WTC11 (cell line): Measurements from ENCODE around the gene ZRANB1. TPM values are rescaled to one million over a fixed set of nuclear protein-coding genes. Genes with fewer than 3 reads are reported as not detected.

Source experiments
- ATAC-seq: fragments of 200-7000 bp; cut with Tn5 transposase; 2 replicates; pipeline ENCODE4 v1.10.0; 2021; ENCODE audit warnings: mild to moderate bottlenecking, moderate library complexity
- CTCF ChIA-PET: fragments of 300-600 bp; sonication (Branson Sonifier 250); formaldehyde crosslinking; loops from one replicate; lab custom pipeline; 2021; ENCODE audit warnings: antibody characterized with exemption; lab: Charles Lee
- POLR2A ChIA-PET: fragments of 350-600 bp; sonication (Branson Sonifier 250); formaldehyde crosslinking; loops from one replicate; lab custom pipeline; 2021; ENCODE audit warnings: antibody characterized with exemption; lab: Charles Lee
- DNase-seq: peaks from one replicate; pipeline ENCODE4 v3.0.0; 2021; ENCODE audit warnings: low spot score
- H3K27ac Mint-ChIP-seq: 2 replicates; pipeline ENCODE4 v1.8.0; 2021; ENCODE audit warnings: mixed read lengths
- H3K27me3 Mint-ChIP-seq: 2 replicates; pipeline ENCODE4 v1.8.0; 2021; ENCODE audit warnings: low read depth, mild to moderate bottlenecking, moderate library complexity, mixed read lengths
- H3K36me3 Mint-ChIP-seq: 2 replicates; pipeline ENCODE4 v1.8.0; 2021; ENCODE audit warnings: mixed read lengths
- H3K4me1 Mint-ChIP-seq: 2 replicates; pipeline ENCODE4 v1.8.0; 2022; ENCODE audit warnings: mixed read lengths
- H3K4me3 Mint-ChIP-seq: 2 replicates; pipeline ENCODE4 v1.8.0; 2021; ENCODE audit warnings: mild to moderate bottlenecking, moderate library complexity, mixed read lengths
- H3K9me3 Mint-ChIP-seq: 2 replicates; pipeline ENCODE4 v1.8.0; 2021; ENCODE audit warnings: mixed read lengths
- ATF1 ChIP-seq: sonication (generic); formaldehyde crosslinking; IDR thresholded peaks from 2 replicates; pipeline ENCODE4 v1.8.1; 2023; ENCODE audit warnings: mild to moderate bottlenecking, moderate library complexity, missing genetic modification reagents
- ERG ChIP-seq: fragments of 250-450 bp; sonication (Bioruptor Pico); IDR thresholded peaks from 2 replicates; pipeline ENCODE4 v1.8.0; 2021; ENCODE audit warnings: mild to moderate bottlenecking
- GRHL2 ChIP-seq: fragments of 250-450 bp; sonication (Bioruptor Pico); IDR thresholded peaks from 2 replicates; pipeline ENCODE4 v1.8.0; 2022; ENCODE audit warnings: mild to moderate bottlenecking, moderate library complexity; ENCODE audit not compliant: insufficient replicate concordance, severe bottlenecking
- GTF2I ChIP-seq: fragments of 250-450 bp; sonication (Bioruptor Pico); conservative IDR thresholded peaks from 2 replicates; pipeline ENCODE4 v1.4.0; 2021; ENCODE audit warnings: mild to moderate bottlenecking
- HMGA2 ChIP-seq: fragments of 250-450 bp; sonication (Bioruptor Pico); IDR thresholded peaks from 2 replicates; pipeline ENCODE4 v1.4.0; 2021; ENCODE audit warnings: mild to moderate bottlenecking, moderate library complexity
- JUN ChIP-seq: sonication (generic); formaldehyde crosslinking; IDR thresholded peaks from 2 replicates; pipeline ENCODE4 v1.8.0; 2023; ENCODE audit warnings: mild to moderate bottlenecking, missing genetic modification reagents
- MLX ChIP-seq: sonication (generic); formaldehyde crosslinking; IDR thresholded peaks from 2 replicates; pipeline ENCODE4 v1.8.1; 2023; ENCODE audit warnings: mild to moderate bottlenecking, missing genetic modification reagents, moderate library complexity
- MXD4 ChIP-seq: fragments of 250-450 bp; sonication (Bioruptor Pico); IDR thresholded peaks from 2 replicates; pipeline ENCODE4 v1.8.0; 2021; ENCODE audit warnings: mild to moderate bottlenecking, moderate library complexity, borderline replicate concordance
- NR1H2 ChIP-seq: sonication (generic); formaldehyde crosslinking; IDR thresholded peaks from 2 replicates; pipeline ENCODE4 v1.9.0; 2021; ENCODE audit warnings: mild to moderate bottlenecking, moderate library complexity, missing genetic modification reagents
- STAT6 ChIP-seq: sonication (generic); formaldehyde crosslinking; conservative IDR thresholded peaks from 2 replicates; pipeline ENCODE4 v1.8.1; 2023; ENCODE audit warnings: mild to moderate bottlenecking, low read depth, missing genetic modification reagents, moderate library complexity
- TP53 ChIP-seq: sonication (generic); formaldehyde crosslinking; IDR thresholded peaks from 2 replicates; pipeline ENCODE4 v1.8.1; 2023; ENCODE audit warnings: mild to moderate bottlenecking, missing genetic modification reagents
- ZNF138 ChIP-seq: sonication (generic); formaldehyde crosslinking; conservative IDR thresholded peaks from 2 replicates; pipeline ENCODE4 v1.8.1; 2022; ENCODE audit warnings: mild to moderate bottlenecking, moderate library complexity, missing genetic modification reagents
- ZNF232 ChIP-seq: sonication (generic); formaldehyde crosslinking; IDR thresholded peaks from 2 replicates; pipeline ENCODE4 v1.8.0; 2022; ENCODE audit warnings: mild to moderate bottlenecking, missing genetic modification reagents
- ZNF317 ChIP-seq: sonication (generic); formaldehyde crosslinking; IDR thresholded peaks from 2 replicates; pipeline ENCODE4 v1.8.1; 2023; ENCODE audit warnings: low read depth, mild to moderate bottlenecking, moderate library complexity, missing genetic modification reagents, borderline replicate concordance
- ZSCAN18 ChIP-seq: fragments of 250-450 bp; sonication (Bioruptor Pico); IDR thresholded peaks from 2 replicates; pipeline ENCODE4 v2.1.2; 2022; ENCODE audit warnings: mild to moderate bottlenecking, moderate library complexity
- total RNA-seq: library from RNA; stranded (reverse); gene quantifications from 3 replicates; pipeline ENCODE4 v1.2.3, GENCODE V29; 2021
- TF ChIP-seq, protein P1 (sequence below): sonication (generic); formaldehyde crosslinking; IDR thresholded peaks from 2 replicates; pipeline ENCODE4 v1.8.0; 2023; ENCODE audit warnings: mild to moderate bottlenecking, missing genetic modification reagents

Gene ZRANB1
- total RNA-seq, 1 experiment from 2014 or later = 15.9 TPM

DNA sequence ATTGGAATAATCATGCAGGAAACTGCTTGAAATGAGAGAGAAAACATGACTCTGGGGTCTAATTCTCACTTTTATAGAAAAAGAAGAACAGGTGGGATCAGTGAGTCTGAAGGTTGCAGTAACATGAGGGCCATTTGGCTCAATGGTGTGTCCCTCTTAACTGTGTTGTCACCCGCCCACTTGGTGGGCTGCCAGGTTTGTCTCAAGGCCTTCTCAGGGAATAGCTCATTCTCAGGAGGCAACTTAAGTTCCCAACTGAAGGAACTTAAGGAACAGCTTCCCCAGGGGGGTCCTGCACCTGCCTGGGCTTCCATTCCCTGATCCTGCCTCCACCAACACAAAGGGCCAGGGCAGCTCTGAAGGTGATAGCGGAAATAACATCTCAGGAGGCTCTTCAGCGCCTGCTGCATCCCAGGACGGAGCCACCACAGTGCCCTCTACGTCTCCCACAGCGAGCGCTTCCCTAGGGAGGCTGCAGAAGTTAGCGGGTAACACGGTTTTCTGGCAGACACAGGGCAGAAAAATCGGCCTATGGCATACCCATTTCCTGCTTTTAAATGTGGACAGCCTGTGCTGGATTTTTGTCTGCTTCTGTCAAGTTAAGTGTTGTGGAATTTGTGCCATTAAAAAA, 88.8 kb downstream of the ZRANB1 start:
- H3K9me3 Mint-ChIP-seq = no peaks in the 10 kb centered on the region
- H3K27ac Mint-ChIP-seq = peak overlapping the region; percentile 58; the same call in 1 of the 2 replicates
- peaks cover 27% of the 10 kb centered on the region for H3K36me3 Mint-ChIP-seq
- ChIA-PET CTCF (interaction anchor here (0.7 to 1.1 kb wide), 2 partner anchors 38 to 418 kb away, joined by 3 to 6 read pairs; no protein-coding TSS in a partner anchor), POLR2A (no interaction called here)
- H3K27me3 Mint-ChIP-seq = no peaks in the 10 kb centered on the region; the same call in 1 of the 2 replicates
- no peak for ATAC-seq
- peaks cover 64% of the 10 kb centered on the region for H3K4me1 Mint-ChIP-seq
- TF ChIP-seq ZNF317 (CRISPR knock-in tag) = no peak
- TF ChIP-seq TP53 (CRISPR knock-in tag) = no peak
- no peak for TF ChIP-seq ZSCAN18 (CRISPR knock-in tag)
- no peak for TF ChIP-seq ATF1 (CRISPR knock-in tag)
- no peak for DNase-seq
- H3K4me3 Mint-ChIP-seq = no peak overlapping the region

DNA sequence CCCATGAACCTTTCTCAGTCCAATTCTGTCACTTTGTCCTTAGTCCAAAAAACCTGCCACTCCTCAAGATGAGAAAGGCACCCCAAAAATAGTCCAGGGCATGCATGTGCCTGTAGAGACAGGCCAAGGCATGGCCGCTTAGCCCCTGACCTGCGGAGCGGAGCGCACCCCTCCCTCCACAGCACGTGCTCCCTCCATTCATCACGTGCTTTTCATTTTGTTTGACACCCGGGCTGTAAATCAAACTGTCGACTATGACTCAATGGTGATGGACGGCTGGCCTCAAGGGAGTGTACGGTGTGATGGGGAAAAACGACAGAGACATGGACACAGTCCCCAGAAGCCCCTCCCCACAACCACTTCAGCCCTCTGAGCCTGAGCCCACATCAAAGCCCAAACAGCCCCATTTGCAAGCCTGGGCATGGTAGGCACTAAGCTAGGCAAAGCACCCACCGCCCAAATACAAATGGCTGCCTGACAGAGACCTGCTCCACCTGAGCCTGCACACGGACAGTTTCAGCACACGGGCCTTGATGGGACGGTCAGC, 90.6 kb downstream of the ZRANB1 start:
- CTCF ChIA-PET = no interaction called here

DNA sequence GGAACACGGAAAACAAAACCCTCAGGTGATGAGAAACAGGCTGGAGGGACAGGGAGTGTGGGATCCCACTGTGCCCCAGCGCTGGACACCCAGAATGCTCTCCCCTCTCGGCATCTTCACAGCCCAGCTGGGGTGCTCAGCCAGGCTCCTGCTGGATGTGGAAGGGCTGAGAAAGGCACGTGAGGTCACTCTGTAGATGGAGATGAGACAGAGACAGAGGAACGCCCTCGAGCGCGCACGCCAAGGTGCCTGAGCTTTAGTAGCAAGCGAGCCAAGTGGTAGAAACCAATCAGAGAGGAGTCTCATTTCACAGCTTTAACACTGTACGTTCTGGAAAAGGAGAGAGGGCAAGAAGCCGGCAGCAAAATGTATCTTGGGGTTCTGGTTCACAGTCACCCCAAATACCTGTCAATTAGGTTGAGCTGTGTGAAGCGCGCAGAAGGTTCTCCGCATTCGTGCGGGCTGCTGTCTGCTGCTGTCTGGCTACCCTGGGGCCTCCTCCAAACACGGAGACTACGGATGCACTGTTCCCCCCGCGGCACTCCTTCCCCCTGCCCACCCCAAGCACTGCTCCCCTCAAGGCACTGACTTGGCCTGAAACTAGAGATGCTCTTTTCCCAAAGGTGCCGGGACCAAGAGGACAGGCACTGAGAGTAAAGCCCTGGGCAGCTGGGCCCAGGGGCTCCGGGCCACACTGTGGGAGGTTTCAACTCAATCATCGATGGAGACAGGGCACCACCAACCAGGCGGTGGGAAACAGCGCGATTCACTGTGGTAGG, 91.4 kb downstream of the ZRANB1 start:
- H3K27ac Mint-ChIP-seq = peak overlapping the region; percentile 90
- ChIA-PET POLR2A (no interaction called here), CTCF (interaction anchor here (1.1 to 2.1 kb wide), 2 partner anchors 15 to 28 kb away, joined by 5 to 7 read pairs; no protein-coding TSS in a partner anchor)
- no peaks in the 10 kb centered on the region; the same call in 1 of the 2 replicates for H3K27me3 Mint-ChIP-seq
- ATAC-seq (no peak), DNase-seq (no peak)
- no peak overlapping the region for H3K4me3 Mint-ChIP-seq
- peaks cover 45% of the 10 kb centered on the region for H3K36me3 Mint-ChIP-seq
- peaks cover 85% of the 10 kb centered on the region for H3K4me1 Mint-ChIP-seq
- H3K9me3 Mint-ChIP-seq = no peaks in the 10 kb centered on the region
- TF ChIP-seq GRHL2 (CRISPR knock-in tag) (no peak), STAT6 (CRISPR knock-in tag) (no peak), ZNF138 (CRISPR knock-in tag) (no peak), ERG (CRISPR knock-in tag) (no peak)

More for the DNA sequence above, 90.6 kb downstream of the ZRANB1 start:
- H3K36me3 Mint-ChIP-seq = peaks cover 40% of the 10 kb centered on the region
- DNase-seq = no peak
- POLR2A ChIA-PET = no interaction called here
- no peak overlapping the region for H3K4me3 Mint-ChIP-seq
- peaks cover 80% of the 10 kb centered on the region for H3K4me1 Mint-ChIP-seq
- H3K27me3 Mint-ChIP-seq = no peaks in the 10 kb centered on the region; the same call in 1 of the 2 replicates
- TF ChIP-seq GTF2I (CRISPR knock-in tag) (no peak), ZNF232 (CRISPR knock-in tag) (no peak), MXD4 (no peak), HMGA2 (CRISPR knock-in tag) (no peak), MLX (CRISPR knock-in tag) (no peak), JUN (CRISPR knock-in tag) (no peak), NR1H2 (no peak)
- TF ChIP-seq, protein P1, sequence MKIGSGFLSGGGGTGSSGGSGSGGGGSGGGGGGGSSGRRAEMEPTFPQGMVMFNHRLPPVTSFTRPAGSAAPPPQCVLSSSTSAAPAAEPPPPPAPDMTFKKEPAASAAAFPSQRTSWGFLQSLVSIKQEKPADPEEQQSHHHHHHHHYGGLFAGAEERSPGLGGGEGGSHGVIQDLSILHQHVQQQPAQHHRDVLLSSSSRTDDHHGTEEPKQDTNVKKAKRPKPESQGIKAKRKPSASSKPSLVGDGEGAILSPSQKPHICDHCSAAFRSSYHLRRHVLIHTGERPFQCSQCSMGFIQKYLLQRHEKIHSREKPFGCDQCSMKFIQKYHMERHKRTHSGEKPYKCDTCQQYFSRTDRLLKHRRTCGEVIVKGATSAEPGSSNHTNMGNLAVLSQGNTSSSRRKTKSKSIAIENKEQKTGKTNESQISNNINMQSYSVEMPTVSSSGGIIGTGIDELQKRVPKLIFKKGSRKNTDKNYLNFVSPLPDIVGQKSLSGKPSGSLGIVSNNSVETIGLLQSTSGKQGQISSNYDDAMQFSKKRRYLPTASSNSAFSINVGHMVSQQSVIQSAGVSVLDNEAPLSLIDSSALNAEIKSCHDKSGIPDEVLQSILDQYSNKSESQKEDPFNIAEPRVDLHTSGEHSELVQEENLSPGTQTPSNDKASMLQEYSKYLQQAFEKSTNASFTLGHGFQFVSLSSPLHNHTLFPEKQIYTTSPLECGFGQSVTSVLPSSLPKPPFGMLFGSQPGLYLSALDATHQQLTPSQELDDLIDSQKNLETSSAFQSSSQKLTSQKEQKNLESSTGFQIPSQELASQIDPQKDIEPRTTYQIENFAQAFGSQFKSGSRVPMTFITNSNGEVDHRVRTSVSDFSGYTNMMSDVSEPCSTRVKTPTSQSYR (CRISPR knock-in tag) = no peak
- TF ChIP-seq, all 79 proteins: peak for 0
- H3K9me3 Mint-ChIP-seq = no peaks in the 10 kb centered on the region
- H3K27ac Mint-ChIP-seq = peak overlapping the region; percentile 90
- no peak for ATAC-seq
